GM18868 (cell line): ENCODE results near the gene MELTF.

Experiments
- ATAC-seq: cut with Tn5 transposase; IDR thresholded peaks from one replicate; pipeline ENCODE4 v1.9.1; 2021; ENCODE audit warnings: mild to moderate bottlenecking, moderate library complexity; ENCODE audit not compliant: unreplicated experiment

The MELTF gene

DNA sequence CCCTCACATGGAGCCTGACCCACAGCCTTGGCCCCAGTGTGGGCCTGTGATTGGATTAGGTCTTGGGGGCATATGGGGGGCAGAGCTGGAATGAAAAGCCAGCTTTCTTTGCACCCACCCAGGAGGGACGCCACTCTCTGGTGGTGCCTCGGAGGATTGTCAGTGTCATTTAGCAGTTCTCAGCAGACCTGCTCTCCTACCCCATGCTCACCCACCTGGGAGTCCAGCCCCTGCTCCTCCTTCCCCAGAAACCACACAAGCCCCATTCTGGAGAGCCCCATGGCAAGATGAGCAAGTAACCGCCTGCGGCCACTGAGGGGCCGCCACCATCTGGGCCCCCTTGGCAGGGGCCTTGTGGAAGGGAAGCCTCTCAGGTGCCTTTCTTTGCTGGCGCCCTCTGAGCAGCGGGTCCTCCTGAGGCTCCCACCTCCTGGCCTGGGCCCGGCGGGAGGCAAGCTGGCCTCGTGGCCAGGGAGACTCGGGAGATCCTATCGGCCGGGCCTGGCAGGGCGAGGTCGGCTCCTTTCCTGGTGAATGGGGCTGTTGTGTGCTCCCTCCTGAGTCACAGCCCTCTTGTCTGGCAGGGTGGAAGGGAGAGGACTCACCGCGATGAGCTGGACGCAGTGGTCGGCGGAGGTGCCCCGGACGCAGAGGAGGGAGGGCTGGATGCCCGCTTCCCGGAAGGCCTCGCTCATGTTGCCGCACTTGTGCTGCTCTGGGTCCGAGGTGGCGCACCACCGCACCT, 2.3 kb downstream of the MELTF start:
- ATAC-seq, result no peak

DNA sequence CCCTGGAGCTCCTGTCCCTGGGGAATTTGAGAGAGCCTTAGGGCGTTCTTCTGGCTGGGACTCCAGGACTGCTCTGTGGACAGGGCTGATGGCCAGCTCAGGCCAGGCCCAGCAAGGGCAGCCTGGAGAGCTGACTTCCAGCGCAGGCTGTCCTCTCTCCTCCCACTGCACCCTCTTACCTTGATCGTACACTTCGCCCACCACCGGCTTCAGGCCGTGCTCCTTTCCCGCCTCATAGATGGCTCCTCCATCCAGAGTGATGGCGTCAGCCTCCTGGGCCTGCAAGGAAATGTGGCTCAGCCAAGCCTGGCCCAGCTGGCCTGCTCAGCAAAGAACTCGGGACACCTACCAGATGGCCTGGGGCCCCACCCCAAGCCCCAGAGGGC, 3.1 kb downstream of the MELTF start:
- ATAC-seq, result no peak

DNA sequence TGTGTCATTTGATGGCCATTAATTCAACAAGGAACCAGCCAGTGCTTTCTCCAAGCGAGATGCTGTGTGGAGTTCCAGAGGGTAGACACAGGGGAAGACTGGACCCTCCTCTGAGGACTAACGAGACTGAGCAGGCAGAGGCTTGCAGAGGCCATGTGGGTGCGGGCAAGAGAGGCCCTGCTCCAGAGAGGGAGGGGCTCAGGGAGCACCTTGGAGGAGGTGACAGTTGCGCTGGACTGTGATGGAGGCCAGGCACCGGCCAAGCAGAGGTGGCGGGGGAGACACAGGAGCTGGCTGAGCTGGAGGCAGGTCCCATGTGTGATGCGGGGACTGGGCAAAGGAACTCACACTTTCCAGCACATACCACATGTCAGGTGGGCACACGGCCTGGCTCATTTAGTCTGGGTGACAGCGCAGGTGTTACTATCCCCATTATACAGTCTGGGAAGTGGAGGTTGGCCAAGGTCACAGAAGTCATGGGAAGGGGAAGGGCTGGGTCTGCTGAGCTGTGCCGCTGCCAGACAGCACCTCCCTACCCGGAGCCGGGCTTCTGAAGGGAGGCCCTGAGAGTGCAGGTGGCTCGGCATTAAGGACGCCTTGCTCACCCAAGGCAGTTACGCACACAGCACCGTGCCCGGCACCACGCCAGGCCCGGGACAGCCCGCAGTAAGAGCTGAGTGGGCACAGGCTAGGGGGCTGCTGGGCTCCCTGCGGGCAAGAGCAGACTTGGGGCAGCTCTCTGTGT, 3.7 kb downstream of the MELTF start:
- ATAC-seq, result no peak

DNA sequence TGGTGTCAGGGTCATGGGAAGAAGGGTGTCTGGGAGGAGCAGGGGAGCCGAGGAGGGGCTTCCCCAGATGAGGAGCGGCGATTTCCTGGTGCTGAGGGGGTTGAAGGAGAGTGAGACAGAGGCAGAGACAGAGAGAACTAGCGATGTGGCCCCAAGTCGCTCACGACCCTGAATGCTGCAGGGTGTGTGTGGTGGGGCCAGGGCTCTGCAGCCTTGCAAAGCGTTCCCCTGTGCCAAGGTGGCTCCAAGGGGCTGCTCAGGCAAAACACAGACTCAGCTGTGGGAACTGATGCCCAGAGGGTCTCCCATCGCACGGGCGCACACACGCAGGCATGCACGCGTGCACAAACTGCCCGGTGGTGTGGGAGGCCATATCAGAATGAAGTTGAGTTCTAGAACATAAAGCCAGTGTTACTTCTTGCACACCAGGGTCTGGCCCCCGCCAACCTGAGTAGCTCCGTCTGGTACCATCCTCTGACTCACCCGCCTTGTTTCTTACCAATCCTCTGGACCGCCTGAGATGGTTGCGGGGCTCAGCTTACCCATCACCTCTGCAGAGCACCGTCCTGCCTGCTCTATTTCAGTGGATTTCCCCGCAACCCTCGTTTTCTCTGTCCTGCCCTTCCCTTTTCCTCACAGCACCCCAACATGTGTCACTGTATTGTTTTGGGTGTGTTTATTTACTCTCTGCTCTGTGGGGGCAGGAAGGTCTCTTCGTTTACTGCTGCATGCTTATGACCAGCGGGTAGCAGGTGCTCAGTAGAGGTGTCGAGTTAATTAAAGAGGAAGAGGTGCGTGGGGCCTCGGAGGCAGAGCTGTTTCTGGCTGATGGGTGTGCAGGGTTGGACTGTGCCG, 4.5 kb downstream of the MELTF start:
- no peak for ATAC-seq

DNA sequence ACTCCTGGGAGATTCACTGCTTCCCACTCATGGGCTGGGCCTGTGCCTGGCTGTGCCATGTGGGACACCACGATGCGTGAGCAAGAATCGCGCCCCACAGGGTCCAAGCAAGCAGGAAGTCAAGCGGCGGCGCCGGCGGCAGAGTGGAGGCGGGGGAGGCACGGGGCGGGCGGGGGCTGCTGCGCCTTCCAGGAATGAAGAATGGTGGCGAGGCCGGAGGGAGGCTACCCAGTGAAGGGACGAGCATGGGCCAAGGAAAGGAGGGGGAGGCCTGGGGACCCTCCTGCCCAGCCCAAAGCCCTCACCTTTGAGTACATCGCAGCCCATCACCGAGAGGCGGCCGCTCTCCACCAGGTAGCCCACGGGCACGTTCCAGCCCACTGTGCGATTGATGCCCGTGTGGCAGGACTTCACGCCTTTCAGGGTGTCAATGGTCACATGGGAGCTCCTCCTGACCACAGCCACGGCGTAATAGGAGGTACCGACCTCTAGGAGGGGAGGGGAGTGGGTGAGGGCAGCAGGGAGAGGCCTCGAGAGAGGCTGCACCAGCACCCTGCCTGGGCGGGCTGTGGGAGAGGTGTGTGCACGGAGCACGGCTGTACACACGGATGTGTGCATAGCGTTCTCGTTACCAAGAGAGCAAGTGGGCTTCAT, 5.5 kb downstream of the MELTF start:
- no peak for ATAC-seq

DNA sequence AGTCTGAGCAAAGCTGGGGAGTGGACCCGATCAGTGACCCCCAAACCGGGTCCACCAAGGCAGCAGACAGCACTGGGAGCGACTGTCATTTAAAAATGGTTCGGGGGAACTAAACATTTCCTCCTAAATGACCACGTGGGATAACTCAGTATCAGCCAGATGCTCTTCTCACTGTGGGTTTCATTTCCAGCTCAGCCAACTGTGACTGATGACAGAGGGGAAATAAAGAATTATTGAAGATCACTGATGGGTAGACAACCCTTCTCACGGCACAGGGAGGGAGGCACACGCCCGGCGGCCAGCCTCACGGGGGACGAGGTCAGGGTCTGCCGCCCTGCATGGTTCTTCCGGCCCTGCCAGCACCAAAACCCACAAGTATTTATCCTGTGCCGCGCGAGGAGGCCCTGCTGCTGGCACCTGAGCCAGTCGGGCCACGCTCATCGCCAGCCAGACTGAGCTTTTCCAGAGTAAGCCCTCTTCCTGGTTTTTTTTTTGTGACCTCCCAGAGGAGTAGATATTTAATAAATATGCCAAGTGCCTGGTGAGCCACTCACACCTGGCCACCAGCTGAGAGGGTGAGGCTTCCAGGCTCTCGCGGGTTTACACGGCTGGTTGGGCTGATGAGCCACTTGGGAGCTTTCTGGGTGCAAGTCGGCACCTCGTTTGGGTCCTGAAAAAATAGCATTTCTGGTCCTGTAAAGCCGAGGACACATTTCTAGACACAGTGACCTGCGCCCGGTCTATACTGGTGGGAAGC, 6.2 kb downstream of the MELTF start:
- peak; percentile 68 for ATAC-seq

DNA sequence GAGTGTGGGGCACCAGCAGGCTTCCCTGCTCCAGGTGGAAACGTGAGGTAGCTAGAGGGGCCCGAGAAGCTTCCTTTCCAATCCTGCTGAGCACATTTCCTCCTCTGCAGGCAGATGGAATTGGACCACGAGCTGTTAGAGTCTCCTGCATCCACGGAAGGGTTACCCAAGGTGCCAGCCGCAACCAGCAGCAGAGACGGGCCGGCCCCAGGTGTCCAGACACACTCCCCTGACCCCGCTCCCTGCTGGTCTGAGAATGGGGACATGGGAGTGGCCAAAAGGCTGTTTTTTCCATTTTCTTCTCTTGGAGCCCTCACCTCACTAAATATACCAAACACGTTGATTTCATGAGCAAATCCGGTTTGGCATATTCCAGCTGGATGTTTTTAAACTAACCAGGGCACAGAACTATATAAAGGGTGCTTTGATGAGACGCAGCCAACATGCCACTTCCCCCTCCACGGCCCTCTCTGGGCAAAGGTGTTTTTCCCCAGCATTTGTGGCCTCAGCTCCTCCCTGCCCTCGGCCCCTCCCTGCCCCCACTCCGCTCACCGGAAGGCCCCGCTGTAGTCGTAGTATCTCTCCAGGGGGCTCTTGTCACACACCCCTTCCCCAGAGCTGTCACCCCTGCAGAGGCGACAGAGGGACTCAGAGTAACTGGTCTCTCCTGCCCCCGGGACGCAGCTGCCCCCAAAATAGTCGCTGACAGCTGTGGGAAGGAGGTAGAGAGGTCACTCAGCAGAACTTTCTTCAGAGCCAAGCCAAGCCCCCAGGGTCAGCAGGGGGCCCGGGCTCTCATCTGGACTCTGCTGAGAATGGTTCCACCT, 7.0 kb downstream of the MELTF start:
- ATAC-seq, result peak; percentile 35

DNA sequence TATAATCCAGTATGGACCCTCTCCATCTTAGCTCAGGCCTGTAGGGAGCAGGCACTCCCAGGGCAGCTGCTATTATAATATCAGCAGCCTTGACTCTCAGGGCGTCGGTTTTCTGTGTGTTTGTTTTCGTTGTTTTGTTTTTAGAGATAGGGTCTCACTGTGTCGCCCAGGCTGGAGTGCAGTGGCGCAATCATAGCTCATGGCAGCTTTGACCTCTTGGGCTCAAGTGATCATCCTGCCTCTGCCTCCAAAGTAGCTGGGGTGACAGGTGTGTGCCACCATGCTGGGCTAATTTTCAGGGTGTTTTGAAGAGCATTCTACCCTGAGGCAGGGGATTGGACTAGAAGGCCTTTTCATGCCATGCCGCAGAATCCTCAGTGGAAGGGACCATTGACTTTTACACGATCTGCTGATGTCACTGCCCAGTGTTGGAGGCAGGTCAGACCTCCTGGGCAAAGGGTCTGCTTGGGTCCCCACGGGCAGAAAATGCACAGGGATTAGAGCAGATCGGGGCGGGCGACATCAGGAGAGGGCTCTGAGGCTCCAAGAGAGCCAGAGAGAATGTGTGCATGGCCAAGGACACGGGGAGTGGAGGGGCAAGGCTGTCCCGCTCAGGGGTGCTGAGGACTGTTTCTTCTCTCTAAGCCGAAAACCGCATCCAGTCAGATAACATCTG, 7.8 kb downstream of the MELTF start:
- ATAC-seq, result no peak

DNA sequence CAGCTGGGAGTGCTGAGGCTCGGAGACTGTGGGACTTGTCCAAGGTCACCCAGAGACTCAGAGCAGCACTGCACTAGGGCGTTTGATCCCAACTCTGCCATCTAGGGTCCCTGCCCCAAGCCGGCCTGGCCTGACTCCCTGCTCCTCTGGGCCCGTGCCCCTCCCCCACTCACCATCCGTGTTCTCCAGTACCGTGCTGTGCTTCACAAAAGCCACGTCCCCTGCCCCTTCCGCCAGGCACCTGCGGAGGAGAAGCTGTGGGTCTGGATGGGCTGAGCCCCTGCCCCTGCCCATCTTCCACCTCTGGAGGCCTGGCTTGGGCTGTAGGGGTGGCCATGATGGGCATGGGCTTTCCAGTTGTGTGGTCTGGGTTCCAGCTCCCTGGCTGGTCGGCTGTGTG, 8.4 kb downstream of the MELTF start:
- ATAC-seq, result no peak

DNA sequence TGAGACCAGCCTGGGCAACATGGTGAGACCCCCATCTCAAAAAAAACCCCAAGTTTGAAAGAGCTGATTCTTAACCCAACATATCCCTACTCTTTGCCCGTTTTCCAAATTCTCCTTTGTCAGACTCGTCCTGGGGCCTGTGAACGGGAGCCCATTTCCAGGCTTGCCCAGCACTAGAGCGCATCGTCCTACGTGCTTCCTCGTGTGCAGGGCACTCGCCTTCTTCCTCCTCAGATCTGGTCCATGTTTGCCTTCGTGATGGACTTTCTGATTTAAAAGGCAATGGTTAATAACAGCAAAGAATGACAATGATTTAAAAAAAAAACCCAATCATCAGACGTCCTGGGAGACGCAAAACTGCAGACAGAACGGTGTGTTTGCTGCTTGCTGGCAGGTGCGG, 10.1 kb downstream of the MELTF start:
- ATAC-seq, result no peak

DNA sequence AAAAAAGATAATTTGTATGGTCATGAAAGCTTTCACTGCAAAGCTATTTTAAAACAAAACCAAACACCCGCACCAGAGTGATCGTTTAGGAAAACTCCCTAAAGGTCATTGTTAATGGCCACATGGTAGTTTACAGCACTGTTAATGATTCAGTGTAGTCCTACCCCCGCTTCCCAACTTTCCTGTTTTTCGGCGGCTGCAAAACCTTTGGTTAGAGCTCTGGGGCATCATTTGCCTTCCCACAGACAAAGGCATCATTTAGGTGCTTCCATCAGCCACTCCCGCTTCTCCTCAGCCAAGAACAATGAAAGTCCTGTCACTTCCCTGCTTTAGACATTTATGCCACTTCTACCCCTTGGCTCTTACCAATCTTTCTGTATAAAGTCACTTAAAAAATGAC, 10.6 kb downstream of the MELTF start:
- ATAC-seq, result no peak

DNA sequence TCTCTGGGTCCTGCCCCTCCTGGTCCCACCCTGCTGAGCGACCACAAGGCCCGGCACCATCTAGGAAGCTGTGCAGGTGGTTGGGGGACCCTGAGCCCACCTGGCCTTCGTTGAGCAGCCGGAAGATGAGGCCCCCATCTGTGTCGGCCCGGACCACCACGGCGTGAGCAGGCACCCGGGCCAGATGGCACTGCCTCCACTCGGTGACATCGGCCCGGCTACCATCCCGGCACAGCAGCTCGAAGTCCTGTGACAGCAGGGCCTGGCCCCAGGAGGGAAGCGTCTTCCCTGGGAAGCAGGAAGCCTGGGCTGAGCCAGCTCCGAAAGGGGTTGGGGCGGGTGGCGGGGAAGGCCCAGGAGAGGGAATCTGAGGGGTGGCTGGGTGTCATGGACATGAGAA, 12.6 kb downstream of the MELTF start:
- no peak for ATAC-seq

DNA sequence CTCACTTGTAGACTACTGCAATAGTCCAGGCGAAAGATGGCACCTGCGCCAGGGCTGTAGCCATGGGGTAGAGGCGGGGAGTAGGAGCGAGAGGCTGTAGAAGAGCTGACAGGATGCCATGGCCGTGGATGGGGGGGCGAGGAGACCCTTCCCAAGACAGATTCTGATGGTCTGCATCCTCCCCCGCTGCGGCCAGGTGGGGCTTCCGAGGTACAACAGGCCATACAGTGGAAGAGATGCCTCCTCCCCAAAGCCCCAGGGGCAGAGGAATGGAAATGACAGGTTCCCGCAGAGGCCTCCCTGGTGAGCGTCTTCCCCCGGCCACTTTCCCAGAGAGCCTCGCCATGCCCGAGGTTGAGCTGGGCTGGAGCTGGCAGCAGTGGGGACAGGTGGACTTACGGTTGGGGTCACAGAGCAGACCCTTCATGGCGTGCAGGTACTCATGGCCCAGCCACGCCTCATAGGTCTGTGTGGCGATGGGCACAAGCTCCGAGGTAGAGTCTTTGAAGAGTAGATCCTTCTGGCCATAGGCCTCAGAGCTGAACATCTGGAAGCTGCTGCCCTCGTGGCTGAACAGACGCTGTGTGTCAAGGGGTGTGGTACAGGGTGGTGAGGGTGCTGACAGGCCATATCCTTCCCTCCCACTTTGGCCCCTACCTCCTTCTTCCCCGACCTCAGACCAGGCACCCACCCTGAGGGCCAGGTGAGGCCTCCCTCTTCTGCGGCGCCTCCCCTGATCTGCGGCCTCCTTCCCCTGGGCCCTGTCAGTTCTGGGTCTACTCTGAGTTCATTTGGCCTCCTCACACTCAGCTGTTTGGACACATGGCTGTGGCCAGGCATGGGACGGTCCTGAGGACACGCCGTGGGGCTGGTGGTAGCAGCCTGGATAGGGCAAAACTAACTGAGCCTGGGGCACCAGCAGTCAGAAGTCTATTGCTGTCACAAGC, 13.6 kb downstream of the MELTF start:
- no peak for ATAC-seq

DNA sequence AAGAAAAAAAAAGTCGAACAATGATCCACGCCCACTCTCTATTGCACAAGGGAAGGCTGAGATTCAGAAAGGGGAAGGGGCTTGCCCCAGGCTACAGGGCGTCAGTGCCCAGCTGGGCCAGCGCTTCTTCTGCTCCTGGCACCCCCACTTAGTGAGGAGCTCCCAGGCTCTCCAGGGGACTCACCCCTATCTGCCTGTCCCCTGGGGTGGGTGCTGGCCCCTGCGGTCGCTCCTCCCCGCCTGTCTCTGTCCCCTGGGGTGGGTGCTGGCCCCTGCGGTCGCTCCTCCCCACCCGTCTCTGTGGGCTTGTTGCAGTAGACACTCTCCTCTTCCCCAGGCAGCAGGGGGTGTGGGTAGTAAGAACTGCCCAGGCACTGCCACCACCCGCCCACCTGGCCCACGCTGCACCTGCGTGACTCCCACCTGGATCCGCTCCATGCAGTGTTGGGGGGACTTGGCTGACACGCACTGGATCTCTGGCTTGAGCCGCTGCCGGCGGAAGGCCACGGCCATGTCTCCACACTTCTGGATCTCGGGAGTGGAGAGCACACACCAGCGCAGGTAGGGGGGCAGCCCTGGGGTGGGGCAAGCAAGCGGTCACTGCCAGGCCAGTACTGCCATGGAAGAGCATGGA, 14.6 kb downstream of the MELTF start:
- ATAC-seq, result no peak

DNA sequence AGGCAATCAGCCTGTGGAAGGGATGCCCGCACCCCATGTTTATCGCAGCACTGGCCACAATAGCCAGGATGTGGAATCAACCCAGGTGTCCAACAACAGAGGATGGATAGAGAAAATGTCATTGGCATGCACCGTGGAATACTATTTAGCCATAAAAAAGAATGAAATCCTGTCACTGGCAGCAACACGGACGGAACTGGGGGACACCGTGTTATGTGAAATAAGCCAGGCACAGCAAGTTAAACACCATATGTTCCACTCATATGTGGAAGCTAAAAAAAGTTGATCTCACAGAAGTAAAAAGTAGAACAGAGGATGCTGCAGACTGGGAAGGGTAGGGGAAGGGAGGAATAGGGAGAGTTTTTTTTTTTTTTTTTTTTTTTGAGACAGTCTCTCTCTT, 15.6 kb downstream of the MELTF start:
- ATAC-seq, result no peak

DNA sequence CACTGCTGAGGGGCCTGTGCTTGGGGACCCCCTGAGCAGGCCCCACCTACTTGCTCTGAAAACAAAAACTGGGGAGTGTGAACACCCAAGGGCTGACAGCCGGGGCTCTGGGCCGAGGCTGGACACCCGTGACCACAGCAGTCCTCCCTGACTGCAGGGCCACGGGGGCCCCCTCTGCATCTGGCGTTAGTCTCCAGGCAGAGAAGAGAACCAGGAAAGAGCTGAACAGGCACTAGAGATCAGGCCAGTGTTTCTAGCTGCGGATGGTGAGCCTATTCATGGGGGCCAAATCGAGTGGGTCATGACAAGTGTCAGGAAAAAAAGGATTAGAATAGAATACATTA, 17.1 kb downstream of the MELTF start:
- ATAC-seq, result no peak

DNA sequence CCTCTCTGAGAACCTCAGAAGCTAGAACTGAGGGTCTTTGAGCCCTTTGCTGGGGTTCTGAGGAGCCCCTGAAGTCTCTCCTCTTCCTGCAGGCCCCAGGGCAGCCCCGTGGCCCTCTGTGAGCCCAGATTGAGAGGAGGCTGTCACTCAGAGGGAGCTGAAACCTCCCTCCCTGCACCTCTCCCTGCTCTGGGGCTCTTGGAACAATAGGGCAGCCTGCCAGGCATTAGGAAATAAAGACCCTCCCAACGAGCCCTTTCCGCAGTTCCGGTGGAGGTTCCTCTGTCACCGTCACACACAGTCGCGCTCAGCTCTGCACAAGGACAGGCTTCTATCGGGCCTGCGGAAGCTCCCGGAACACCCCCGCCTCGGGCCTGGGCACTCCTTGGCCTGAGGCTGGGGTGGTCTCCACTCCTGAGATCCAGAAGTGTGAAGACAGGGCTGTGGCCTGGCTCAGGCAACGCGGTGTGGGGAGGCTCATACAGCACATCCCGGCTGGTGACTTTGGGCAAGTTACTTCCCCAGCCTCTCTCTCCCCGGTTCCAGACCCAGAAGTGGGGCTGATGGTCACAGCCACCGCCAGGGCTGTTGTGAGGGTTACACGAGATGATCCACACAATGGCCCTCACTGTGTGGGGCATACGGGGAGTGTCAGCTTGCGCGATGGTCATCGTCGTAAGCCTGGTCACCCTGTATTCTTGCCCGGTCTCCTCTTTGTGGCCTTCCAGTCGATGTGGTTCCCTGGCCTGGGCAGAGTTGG, 17.7 kb downstream of the MELTF start:
- ATAC-seq, result no peak
